CD4-positive, alpha-beta T cell (primary cell): Measurements from ENCODE around the gene WDFY4. TPM values are rescaled to one million over a fixed set of nuclear protein-coding genes. Genes with fewer than 3 reads are reported as not detected.

Experiments used
- ATAC-seq: fragments of 200-7000 bp; cut with Tn5 transposase; one replicate; pipeline ENCODE4 v1.10.0; 2022; ENCODE audit warnings: mild to moderate bottlenecking; ENCODE audit not compliant: poor library complexity
- CTCF ChIA-PET: fragments of 350-600 bp; sonication (Branson Sonifier 250); formaldehyde crosslinking; loops from one replicate; lab custom pipeline; 2021; ENCODE audit warnings: antibody characterized with exemption, inconsistent platforms; lab: Charles Lee
- POLR2A ChIA-PET: fragments of 350-600 bp; sonication (Branson Sonifier 250); formaldehyde crosslinking; loops from one replicate; lab custom pipeline; 2021; ENCODE audit warnings: antibody characterized with exemption, inconsistent platforms; lab: Charles Lee
- DNase-seq, 14 experiments: peaks; one replicate each; pipeline ENCODE4 v3.0.0-alpha.2; 2013 to 2020; ENCODE audit warnings: mixed read lengths in 2 of 14
- H3K27ac ChIP-seq, 2 donors: one replicate each; pipeline versions ENCODE4 v1.5.1 to v1.7.0; 2013; ENCODE audit warnings: low read length in 2 of 2, low read depth in 1 of 2, mild to moderate bottlenecking in 1 of 2
- H3K27me3 ChIP-seq, 2 experiments: 1 replicate in 1 of 2; 2 replicates in 1 of 2; pipeline versions ENCODE4 v1.6.1 to v1.7.0; 2013; ENCODE audit warnings: low read length in 2 of 2, control low read depth in 1 of 2, mild to moderate bottlenecking in 1 of 2, moderate library complexity in 1 of 2; ENCODE audit not compliant: insufficient read depth in 2 of 2, control insufficient read depth in 1 of 2
- H3K36me3 ChIP-seq: one replicate; pipeline ENCODE4 v1.6.1; 2013; ENCODE audit warnings: low read length, control low read depth; ENCODE audit not compliant: insufficient read depth
- H3K4me1 ChIP-seq: one replicate; pipeline ENCODE4 v1.6.1; 2013; ENCODE audit warnings: low read length, control low read depth; ENCODE audit not compliant: insufficient read depth
- H3K4me3 ChIP-seq: one replicate; pipeline ENCODE4 v1.5.1; 2013; ENCODE audit warnings: mild to moderate bottlenecking, low read length, moderate library complexity
- H3K9me3 ChIP-seq, 2 experiments: 1 replicate in 1 of 2; 2 replicates in 1 of 2; pipeline versions ENCODE4 v1.6.1 to v1.7.0; 2013; ENCODE audit warnings: low read length in 2 of 2, mild to moderate bottlenecking in 2 of 2, control low read depth in 1 of 2, moderate library complexity in 1 of 2; ENCODE audit not compliant: control insufficient read depth in 1 of 2, insufficient read depth in 1 of 2
- H3K27ac Mint-ChIP-seq: one replicate; pipeline ENCODE4 v1.8.0; 2020; ENCODE audit warnings: mixed read lengths
- H3K27me3 Mint-ChIP-seq: one replicate; pipeline ENCODE4 v1.8.0; 2021; ENCODE audit warnings: mixed read lengths
- H3K36me3 Mint-ChIP-seq: one replicate; pipeline ENCODE4 v1.8.0; 2021; ENCODE audit warnings: low read depth, mixed read lengths
- H3K4me1 Mint-ChIP-seq: one replicate; pipeline ENCODE4 v1.8.0; 2021; ENCODE audit warnings: low read depth, mixed read lengths
- H3K4me3 Mint-ChIP-seq: one replicate; pipeline ENCODE4 v1.8.0; 2020; ENCODE audit warnings: mild to moderate bottlenecking, mixed read lengths
- H3K9me3 Mint-ChIP-seq: one replicate; pipeline ENCODE4 v1.8.0; 2020; ENCODE audit warnings: mixed read lengths
- intact Hi-C, 2 experiments: fragments of 100-400 bp; cut with DNase I in 1 of 2; cut with micrococcal nuclease in 1 of 2; formaldehyde crosslinking; loops; one replicate each; pipeline versions ENCODE4 v1.15.1 to v1.9.0; 2023 to 2025; cut with DNase I, micrococcal nuclease
- total RNA-seq, 174 experiments: library from RNA in 2 of 174; stranded (reverse) in 2 of 174; gene quantifications; one replicate each; pipeline ENCODE4 v1.2.3 and lab custom pipeline; 2021 to 2026
- TF ChIP-seq, protein P1 (sequence below): fragments of 200-600 bp; IDR thresholded peaks from one replicate; pipeline ENCODE4 v1.8.0; 2022; ENCODE audit warnings: antibody characterized with exemption, mild to moderate bottlenecking

Gene WDFY4
- total RNA-seq, 2 experiments from 2014 or later: 1.3 to 2.5 TPM

DNA sequence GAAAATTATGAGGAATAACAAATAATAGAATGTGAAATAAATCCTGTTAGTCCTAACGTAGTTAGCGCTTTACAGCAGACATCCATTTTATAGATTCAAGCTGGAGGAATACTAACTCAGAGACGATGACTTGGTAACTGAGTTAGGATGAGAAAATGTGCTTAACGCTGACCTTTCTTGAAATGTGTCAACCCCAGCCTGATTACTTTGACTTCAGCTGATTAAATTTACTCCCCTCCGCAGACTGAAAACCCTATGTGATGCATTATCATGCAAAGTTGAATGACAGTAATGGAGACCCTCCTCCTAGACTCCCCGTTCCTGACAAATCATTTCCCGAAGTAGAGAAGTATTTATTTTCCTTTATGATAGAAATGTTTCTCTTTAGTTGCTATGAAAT lies 54.5 kb downstream of the WDFY4 start:
- CTCF ChIA-PET: no interaction called here

DNA sequence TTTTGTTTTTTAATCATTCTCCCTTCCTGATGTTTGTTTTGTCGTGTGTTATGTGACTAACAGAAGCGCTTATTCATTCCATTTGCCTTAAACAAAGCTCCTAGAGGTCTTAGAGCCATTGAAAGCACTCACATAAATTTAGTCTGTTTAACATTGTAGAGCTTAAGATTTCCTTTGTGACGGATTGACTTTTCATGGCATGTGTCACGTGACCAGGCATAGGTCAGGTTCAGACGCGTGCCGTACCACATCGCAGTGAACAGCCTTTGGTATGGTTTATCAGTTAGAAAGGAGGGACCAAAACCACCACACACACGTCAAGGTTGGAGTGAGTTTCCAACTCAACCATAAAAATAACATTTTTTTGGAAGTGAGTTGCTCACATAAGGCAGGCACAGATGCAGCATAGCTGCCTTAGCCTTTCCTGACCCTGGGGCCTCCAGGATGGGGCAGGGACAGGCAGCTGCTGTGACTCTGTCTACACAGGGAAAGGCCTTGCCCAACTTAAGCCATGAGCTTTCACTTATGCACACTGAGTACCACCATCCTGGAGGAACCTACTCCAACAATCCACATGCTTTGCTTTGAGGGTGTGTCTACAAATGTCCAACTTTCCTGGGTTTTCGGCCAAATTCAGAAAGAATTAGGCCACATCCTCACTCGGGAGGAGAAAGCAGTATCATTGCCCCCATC lies 55.5 kb downstream of the WDFY4 start:
- H3K4me3 Mint-ChIP-seq: no peak overlapping the region
- no peaks in the 10 kb centered on the region for H3K27me3 Mint-ChIP-seq
- H3K4me1 Mint-ChIP-seq: no peaks in the 10 kb centered on the region
- no peaks in the 10 kb centered on the region for H3K27me3 ChIP-seq
- DNase-seq (no peak), ATAC-seq (no peak)
- no peak overlapping the region for H3K4me3 ChIP-seq
- H3K9me3 ChIP-seq: no peaks in the 10 kb centered on the region
- H3K9me3 Mint-ChIP-seq: no peaks in the 10 kb centered on the region
- TF ChIP-seq, protein P1, sequence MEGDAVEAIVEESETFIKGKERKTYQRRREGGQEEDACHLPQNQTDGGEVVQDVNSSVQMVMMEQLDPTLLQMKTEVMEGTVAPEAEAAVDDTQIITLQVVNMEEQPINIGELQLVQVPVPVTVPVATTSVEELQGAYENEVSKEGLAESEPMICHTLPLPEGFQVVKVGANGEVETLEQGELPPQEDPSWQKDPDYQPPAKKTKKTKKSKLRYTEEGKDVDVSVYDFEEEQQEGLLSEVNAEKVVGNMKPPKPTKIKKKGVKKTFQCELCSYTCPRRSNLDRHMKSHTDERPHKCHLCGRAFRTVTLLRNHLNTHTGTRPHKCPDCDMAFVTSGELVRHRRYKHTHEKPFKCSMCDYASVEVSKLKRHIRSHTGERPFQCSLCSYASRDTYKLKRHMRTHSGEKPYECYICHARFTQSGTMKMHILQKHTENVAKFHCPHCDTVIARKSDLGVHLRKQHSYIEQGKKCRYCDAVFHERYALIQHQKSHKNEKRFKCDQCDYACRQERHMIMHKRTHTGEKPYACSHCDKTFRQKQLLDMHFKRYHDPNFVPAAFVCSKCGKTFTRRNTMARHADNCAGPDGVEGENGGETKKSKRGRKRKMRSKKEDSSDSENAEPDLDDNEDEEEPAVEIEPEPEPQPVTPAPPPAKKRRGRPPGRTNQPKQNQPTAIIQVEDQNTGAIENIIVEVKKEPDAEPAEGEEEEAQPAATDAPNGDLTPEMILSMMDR: no peak
- POLR2A ChIA-PET: no interaction called here
- no peaks in the 10 kb centered on the region for H3K4me1 ChIP-seq
- H3K36me3 Mint-ChIP-seq: no peaks in the 10 kb centered on the region
- H3K27ac Mint-ChIP-seq: no peak overlapping the region
- H3K36me3 ChIP-seq: no peaks in the 10 kb centered on the region
- intact Hi-C loops: no loop called here
- H3K27ac ChIP-seq: no peak overlapping the region
- CTCF ChIA-PET: no interaction called here

More for the DNA sequence above, 54.5 kb downstream of the WDFY4 start:
- H3K27me3 Mint-ChIP-seq: no peaks in the 10 kb centered on the region
- Histone ChIP-seq H3K27me3 (no peaks in the 10 kb centered on the region), H3K9me3 (no peaks in the 10 kb centered on the region), H3K36me3 (no peaks in the 10 kb centered on the region), H3K27ac (no peak overlapping the region), H3K4me3 (no peak overlapping the region), H3K4me1 (no peaks in the 10 kb centered on the region)
- no peak for ATAC-seq
- intact Hi-C loops: no loop called here
- no peak overlapping the region for H3K4me3 Mint-ChIP-seq
- no peaks in the 10 kb centered on the region for H3K9me3 Mint-ChIP-seq
- POLR2A ChIA-PET: no interaction called here
- H3K27ac Mint-ChIP-seq: no peak overlapping the region
- H3K4me1 Mint-ChIP-seq: no peaks in the 10 kb centered on the region
- no peaks in the 10 kb centered on the region for H3K36me3 Mint-ChIP-seq
- DNase-seq: no peak
- TF ChIP-seq, protein P1: no peak

DNA sequence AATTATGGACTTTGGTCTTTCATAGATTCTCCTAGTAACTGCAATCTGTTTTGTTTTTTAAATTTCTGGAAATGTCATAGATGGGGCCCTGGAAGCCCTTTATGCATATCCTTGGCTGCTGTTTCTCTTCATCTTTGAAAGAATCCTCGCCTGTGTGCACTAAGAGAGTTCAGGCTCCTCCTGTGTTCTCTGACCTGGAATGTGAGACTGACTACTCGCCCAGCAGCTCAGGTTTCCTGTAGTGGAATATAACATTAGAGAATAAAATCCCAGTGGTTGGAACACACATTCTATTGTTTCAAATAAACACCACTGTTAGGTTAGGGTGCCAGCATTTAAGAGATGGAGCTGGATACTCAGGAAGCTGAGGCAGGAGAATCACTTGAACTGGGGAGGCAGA lies 56.3 kb downstream of the WDFY4 start:
- CTCF ChIA-PET: no interaction called here
- H3K27me3 Mint-ChIP-seq: no peaks in the 10 kb centered on the region
- no peaks in the 10 kb centered on the region for H3K36me3 ChIP-seq

More for the DNA sequence above, 56.3 kb downstream of the WDFY4 start:
- H3K4me3 ChIP-seq: no peak overlapping the region
- Mint-ChIP-seq H3K4me1 (no peaks in the 10 kb centered on the region), H3K36me3 (no peaks in the 10 kb centered on the region), H3K4me3 (no peak overlapping the region), H3K9me3 (no peaks in the 10 kb centered on the region), H3K27ac (no peak overlapping the region)
- H3K27me3 ChIP-seq: no peaks in the 10 kb centered on the region
- TF ChIP-seq, protein P1: no peak
- peaks cover 0 to 7% of the 10 kb centered on the region in 2 experiments for H3K9me3 ChIP-seq
- DNase-seq (no peak), ATAC-seq (no peak)
- intact Hi-C loops: no loop called here
- H3K27ac ChIP-seq: no peak overlapping the region
- H3K4me1 ChIP-seq: no peaks in the 10 kb centered on the region
- POLR2A ChIA-PET: no interaction called here
